GM08714 (cell line): Measurements from ENCODE around the gene LPCAT2.
"Not testable (repeated sequence)": the region's sequence is repeated elsewhere in the genome, so short reads cannot be mapped to it uniquely, and the experiment has no call there.

ENCODE experiments used
- H3K4me3 ChIP-seq: fragments of 200-500 bp; sonication (Bioruptor generic); 2 replicates; pipeline ENCODE4 v1.5.1; 2014; ENCODE audit warnings: mild to moderate bottlenecking, low read length, inconsistent platforms
- ZNF274 ChIP-seq: IDR thresholded peaks from 2 replicates; pipeline ENCODE4 v1.6.1; 2012; ENCODE audit warnings: mild to moderate bottlenecking, low read depth, low read length

LPCAT2 gene

GRCh38 chr16:55613613-55614335 is 104.9 kb downstream of the LPCAT2 start:
- H3K4me3 ChIP-seq, result no peak overlapping the region
- no peak for TF ChIP-seq ZNF274

DNA sequence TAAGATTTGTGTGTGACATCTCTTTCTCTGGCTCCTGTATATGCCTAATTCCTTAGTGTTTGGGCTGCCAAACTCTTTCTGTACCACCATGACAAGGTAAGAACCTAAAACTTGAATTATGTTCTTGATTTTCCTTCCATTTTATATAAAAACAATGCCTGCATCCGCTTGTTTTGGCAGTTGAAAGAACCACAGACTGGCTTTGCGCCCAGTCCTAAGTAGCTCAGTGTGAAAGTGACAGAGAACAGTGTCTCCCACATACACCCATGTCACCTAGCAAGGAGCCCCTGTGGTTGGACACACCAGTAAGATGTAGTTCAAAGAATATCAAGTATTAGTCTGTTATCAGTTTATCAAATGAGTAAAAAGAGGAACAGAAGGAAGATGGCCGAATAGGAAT is 106.2 kb downstream of the LPCAT2 start:
- TF ChIP-seq ZNF274, result no peak
- H3K4me3 ChIP-seq, result no peak overlapping the region

GRCh38 chr16:55615670-55616069 is 106.8 kb downstream of the LPCAT2 start:
- H3K4me3 ChIP-seq, result not testable (repeated sequence)

- TF ChIP-seq ZNF274, result no peak
- H3K4me3 ChIP-seq, result no peak overlapping the region
Observed at GRCh38 chr16:55621771-55622170, 112.9 kb downstream of the LPCAT2 start.

DNA sequence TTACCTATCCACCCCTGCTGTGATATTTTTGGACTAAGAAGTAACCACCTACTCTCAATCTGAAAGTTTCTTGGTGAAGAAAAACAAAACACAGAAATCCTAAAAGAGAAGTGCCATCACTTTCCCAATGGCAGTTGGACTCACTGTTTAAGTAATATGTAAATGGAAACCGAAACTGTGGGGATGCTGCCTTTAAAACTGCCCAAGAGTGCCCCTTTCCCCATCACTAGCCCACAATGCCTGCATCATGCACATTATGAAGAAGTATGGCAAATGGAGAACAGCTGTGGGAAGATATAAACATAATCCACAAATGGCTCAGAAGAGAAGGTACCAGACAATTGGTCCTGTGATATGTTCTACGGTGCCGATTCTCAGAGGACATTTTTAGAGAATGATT is 113.4 kb downstream of the LPCAT2 start:
- no peak for TF ChIP-seq ZNF274
- H3K4me3 ChIP-seq, result no peak overlapping the region

DNA sequence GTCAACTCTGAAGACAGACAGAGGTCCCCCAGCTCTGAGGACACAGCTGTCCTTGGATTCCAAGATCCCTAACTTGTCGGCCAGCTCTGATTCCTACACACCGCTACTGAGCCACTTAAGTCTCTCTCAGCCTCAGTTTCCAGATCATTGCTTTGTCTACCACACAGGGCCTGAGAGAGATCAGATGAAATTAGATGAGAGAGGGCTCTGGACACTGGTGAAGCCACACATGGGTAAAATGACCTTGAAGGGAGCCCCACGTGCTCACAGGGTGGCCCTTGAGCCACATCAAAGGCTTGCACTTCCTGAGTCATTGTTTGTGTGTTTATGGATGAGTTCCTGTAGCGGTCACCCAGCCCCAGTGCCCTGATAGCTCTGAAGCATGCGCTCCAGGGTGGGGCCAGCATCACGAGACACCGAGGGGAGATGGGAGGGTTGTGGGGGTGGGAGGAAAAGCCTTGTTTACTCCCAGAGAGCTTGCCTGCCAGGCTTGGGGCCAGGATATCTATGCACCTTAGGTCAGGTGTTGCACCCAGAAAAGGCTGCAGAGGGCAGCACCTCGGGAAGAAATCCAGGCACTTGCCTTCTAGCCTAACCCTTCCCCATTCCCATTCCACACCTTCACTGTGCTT is 114.2 kb downstream of the LPCAT2 start:
- no peak for TF ChIP-seq ZNF274

DNA sequence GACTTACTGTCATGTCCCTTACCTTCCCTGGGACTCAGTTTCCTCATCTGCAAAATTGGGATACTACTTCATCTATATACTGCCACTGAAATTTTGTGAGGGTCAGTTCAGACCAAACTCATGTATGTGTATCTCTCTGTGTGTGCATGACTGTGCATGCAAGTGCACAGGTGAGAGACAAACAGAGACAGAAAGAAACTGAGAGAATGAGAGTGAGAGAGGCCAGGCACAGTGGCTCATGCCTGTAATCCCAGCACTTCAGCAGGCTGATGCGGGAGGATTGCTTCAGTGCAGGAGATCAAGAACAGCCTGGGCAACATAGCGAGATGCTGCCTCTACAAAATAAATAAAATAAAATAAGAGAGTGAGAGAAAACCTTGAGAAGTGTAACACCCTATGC is 114.8 kb downstream of the LPCAT2 start:
- no peak overlapping the region for H3K4me3 ChIP-seq
- no peak for TF ChIP-seq ZNF274

More for the DNA sequence above, 114.2 kb downstream of the LPCAT2 start:
- H3K4me3 ChIP-seq, result no peak overlapping the region

DNA sequence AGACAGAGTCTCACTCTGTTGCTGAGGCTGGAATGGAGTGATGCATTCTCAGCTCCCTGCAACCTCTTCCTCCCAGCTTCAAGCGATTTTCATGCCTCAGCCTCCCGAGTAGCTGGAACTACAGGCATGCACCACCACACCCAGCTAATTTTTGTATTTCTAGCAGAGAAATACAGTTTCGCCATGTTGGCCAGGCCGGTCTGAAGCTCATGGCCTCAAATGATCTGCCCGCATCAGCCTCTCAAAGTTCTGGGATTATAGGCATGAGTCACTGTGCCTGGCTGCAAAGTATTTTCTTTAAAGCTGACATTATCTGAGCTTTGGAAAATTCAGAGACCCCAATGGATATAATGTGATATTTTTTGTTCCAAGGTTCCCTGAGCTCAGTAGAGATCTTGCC is 115.8 kb downstream of the LPCAT2 start:
- H3K4me3 ChIP-seq, result no peak overlapping the region
- TF ChIP-seq ZNF274, result no peak

DNA sequence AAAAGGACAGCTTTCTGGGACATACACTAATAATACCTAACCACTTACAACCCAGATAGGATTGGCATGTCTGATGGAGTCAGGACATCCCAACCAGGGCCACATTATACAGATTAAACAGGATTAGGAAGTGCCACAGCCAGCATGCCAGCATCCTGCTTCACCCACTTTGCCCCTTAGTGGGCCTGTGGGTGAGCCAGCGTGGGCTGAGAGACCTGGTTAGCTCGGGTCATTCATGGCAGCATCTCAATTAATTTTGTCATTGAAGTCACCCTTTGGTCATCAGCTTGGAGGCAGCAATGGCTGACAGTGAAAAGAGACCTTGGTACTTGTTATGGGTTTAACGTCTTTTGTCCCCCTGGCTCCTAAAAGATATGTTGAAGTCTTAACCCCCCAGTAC is 117.0 kb downstream of the LPCAT2 start:
- no peak overlapping the region for H3K4me3 ChIP-seq
- TF ChIP-seq ZNF274, result no peak

DNA sequence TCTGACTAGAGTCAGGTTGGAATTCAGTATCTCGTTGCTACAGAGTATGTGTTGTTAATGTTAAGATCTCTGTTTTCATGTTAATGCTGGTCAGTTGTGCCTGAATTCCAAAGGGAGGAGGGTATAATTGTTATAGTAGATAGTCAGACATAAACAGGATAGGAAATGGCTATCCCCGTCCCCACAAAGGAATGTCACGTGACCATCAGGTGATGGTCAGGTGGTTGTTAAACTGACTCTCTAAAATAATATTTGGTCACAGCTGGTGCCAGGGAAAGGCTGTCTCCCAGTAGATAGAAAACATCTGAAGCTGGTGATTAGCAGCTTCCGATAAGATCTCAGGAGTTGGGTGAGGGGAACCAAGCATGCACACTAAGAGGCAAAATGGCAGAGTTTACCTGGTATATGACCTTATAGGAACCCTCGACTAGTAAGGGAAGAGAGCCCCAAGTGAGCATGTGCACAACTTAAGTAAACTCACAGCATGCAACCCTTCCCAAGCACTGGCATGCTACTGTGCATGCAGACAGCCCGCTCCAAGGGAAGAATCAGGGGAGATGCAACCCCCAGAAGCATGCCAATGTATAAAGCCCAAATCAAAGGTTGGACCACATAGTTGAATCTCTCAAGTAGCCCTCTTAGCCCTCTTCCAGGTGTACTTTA is 119.6 kb downstream of the LPCAT2 start:
- TF ChIP-seq ZNF274, result no peak
- no peak overlapping the region for H3K4me3 ChIP-seq

- no peak for TF ChIP-seq ZNF274
- no peak overlapping the region for H3K4me3 ChIP-seq
Observed at GRCh38 chr16:55630774-55631173, 121.9 kb downstream of the LPCAT2 start.

DNA sequence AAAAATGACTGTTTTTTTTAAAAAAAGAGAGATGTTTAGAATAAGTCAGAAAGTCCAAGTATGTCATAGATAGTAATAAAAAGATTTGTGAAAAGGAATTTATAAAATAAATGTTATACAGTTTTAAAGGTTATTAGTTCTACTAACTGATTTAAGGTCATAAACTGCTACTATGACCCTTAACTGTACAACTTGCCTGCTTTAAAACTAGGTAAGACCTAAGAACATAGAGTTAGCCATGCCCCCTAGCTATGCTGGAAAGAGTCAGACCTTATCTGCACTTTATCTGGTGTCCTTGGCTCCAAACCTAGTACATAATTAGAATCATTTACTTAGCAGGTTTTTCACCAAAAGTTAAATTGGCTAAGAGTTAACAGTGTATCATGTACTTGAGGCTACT is 123.4 kb downstream of the LPCAT2 start:
- H3K4me3 ChIP-seq, result no peak overlapping the region
- no peak for TF ChIP-seq ZNF274

DNA sequence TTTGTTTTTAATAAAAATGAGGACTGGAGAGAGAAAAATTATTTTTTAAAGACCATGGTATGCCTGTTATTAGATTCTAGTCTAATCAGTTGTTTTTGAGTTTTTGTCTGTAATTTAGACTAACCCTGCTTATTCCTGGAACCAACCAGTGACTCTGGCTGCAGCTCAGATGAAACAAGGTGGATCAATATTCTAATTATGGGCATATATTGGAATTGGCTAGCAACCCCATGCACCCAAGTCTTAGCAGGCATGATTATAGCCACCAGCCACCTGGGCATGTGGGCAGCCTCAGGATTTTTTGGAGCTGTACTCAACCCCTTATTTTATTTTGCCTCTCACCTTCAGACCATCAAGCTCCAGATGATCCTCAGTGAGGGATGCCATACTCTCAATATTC is 125.3 kb downstream of the LPCAT2 start:
- no peak for TF ChIP-seq ZNF274
- H3K4me3 ChIP-seq, result no peak overlapping the region
